Raji (cell line): Measurements from ENCODE around the gene IRF9.
A peak's percentile ranks its signal among the peaks of the same experiment; 100 is the strongest.

Experiments
- POLR2A ChIP-seq: IDR thresholded peaks from 2 replicates; pipeline ENCODE4 v1.6.1; 2011; ENCODE audit warnings: low read depth, low read length, control low read depth; ENCODE audit not compliant: insufficient read depth

Gene IRF9

GRCh38 chr14:24150567-24150966 is 10.5 kb upstream of the IRF9 start:
- TF ChIP-seq POLR2A = no peak

DNA sequence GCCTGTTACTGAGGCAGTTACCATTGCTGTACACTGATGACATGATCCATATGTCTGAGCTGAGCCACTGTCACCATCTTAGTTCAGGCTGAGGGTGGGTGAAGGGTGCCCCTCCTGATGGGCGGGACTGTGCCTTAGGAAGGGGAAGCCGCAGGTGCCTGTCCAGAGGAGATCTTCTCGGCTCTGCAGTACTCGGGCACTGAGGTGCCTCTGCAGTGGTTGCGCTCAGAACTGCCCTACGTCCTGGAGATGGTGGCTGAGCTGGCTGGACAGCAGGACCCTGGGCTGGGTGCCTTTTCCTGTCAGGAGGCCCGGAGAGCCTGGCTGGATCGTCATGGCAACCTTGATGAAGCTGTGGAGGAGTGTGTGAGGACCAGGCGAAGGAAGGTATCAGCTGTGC is 10.1 kb upstream of the IRF9 start:
- TF ChIP-seq POLR2A = no peak

DNA sequence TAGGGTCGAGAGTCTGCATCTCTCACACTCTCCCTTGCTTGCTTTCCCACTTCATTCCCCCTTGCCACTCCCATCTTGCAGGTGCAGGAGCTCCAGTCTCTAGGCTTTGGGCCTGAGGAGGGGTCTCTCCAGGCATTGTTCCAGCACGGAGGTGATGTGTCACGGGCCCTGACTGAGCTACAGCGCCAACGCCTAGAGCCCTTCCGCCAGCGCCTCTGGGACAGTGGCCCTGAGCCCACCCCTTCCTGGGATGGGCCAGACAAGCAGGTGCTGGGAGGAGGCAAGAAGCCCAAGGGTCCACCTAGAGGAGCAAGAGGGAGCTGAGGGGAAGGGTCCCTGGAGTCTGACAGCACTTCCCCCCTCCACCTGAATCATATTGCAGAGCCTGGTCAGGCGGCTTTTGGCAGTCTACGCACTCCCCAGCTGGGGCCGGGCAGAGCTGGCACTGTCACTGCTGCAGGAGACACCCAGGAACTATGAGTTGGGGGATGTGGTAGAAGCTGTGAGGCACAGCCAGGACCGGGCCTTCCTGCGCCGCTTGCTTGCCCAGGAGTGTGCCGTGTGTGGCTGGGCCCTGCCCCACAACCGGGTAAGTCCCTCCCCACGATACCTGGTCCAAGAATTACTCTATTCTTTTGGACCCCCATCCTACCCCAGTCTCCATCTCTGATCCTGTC is 9.5 kb upstream of the IRF9 start:
- TF ChIP-seq POLR2A = no peak

- TF ChIP-seq POLR2A = no peak
Observed at GRCh38 chr14:24155100-24155499, 6.0 kb upstream of the IRF9 start.

- no peak for TF ChIP-seq POLR2A
Observed at GRCh38 chr14:24156840-24157239, 4.2 kb upstream of the IRF9 start.

DNA sequence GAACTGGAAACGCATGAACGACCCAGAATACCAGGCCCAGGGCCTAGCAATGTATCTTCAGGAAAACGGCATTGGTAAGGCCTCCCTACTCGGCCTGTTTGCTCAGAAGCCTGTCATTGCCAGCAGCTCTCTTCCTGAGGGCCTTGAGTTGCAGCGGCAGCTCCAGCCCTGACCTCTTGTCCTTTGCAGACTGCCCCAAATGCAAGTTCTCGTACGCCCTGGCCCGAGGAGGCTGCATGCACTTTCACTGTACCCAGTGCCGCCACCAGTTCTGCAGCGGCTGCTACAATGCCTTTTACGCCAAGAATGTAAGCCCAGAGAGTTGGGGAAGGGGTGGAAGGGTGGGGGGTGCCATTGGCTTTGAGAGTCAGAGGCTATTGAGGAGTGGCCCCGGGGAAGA is 3.7 kb upstream of the IRF9 start:
- TF ChIP-seq POLR2A = no peak

DNA sequence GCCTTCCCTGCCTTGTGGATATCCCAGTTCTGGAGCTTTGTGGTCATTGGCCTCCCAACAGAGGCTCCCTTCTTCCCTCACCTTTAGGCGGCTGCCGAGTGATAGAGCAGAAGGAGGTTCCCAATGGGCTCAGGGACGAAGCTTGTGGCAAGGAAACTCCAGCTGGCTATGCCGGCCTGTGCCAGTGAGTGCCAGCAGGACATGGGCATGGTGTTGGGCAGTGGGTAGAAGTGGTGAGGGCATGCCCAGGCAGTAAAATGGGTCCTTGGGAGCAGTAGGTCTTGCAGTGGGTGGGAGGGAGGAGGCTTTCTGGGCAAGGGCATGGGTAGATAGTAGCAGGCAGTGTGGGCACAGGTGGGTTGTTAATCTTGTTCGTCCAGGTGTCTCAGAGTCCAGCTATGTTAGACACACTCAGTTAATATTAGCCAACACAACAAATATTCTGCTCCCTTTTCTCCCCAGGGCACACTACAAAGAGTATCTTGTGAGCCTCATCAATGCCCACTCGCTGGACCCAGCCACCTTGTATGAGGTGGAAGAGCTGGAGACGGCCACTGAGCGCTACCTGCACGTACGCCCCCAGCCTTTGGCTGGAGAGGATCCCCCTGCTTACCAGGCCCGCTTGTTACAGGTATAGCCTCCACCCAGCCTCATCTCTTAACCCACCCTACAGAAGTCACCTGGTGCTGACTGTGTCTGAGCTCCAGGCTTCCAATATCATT is 1.1 kb upstream of the IRF9 start:
- TF ChIP-seq POLR2A = no peak

DNA sequence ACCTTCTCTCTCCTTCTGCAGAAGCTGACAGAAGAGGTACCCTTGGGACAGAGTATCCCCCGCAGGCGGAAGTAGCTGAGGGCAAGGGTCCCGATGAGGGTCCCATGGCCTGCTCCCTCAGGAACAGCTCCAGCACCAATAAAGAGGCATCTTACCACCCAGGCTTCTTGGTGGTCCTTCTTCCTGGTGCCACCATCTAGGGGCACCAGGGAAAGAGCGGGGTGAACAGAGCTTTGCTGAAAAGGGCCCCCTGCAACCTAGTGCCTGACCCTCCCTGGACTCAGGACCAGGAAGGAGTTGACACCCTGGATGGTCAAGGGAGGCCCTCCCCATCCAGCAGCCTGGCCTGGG is 591 bp upstream of the IRF9 start:
- TF ChIP-seq POLR2A = no peak

DNA sequence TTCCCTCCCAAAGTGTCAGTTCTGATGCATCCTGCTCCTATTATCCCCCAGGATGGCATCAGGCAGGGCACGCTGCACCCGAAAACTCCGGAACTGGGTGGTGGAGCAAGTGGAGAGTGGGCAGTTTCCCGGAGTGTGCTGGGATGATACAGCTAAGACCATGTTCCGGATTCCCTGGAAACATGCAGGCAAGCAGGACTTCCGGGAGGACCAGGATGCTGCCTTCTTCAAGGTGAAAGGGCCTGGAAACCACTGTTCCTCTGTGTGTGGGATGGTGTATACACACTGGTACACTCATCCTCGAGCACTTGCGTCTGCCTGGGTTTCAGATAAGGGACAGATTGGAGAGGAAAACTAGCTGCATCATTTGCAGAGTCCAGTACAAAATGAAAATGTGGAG is 1.0 kb downstream of the IRF9 start:
- no peak for TF ChIP-seq POLR2A

DNA sequence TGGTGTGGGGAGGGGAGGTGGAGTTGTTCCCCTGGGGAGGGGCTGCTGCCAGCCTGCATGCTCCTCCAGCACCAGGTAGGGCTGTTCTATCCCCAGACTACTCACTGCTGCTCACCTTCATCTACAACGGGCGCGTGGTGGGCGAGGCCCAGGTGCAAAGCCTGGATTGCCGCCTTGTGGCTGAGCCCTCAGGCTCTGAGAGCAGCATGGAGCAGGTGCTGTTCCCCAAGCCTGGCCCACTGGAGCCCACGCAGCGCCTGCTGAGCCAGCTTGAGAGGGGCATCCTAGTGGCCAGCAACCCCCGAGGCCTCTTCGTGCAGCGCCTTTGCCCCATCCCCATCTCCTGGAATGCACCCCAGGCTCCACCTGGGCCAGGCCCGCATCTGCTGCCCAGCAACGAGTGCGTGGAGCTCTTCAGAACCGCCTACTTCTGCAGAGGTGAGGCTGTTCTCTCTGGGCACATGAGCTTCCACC is 3.5 kb downstream of the IRF9 start:
- no peak for TF ChIP-seq POLR2A

DNA sequence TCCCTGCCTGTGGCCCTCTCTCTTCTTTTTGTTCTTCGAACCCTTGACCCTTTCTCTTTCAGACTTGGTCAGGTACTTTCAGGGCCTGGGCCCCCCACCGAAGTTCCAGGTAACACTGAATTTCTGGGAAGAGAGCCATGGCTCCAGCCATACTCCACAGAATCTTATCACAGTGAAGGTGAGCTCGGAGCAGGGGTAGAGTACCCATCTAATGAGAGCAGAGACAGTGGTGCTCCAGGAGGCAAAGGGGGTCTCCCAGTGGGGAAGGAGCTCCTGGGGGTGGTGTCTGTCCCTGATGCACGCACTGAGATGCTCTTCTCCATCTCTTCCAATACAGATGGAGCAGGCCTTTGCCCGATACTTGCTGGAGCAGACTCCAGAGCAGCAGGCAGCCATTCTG is 4.7 kb downstream of the IRF9 start:
- TF ChIP-seq POLR2A = no peak

GRCh38 chr14:24167469-24168114 is 6.5 kb downstream of the IRF9 start:
- TF ChIP-seq POLR2A = no peak

DNA sequence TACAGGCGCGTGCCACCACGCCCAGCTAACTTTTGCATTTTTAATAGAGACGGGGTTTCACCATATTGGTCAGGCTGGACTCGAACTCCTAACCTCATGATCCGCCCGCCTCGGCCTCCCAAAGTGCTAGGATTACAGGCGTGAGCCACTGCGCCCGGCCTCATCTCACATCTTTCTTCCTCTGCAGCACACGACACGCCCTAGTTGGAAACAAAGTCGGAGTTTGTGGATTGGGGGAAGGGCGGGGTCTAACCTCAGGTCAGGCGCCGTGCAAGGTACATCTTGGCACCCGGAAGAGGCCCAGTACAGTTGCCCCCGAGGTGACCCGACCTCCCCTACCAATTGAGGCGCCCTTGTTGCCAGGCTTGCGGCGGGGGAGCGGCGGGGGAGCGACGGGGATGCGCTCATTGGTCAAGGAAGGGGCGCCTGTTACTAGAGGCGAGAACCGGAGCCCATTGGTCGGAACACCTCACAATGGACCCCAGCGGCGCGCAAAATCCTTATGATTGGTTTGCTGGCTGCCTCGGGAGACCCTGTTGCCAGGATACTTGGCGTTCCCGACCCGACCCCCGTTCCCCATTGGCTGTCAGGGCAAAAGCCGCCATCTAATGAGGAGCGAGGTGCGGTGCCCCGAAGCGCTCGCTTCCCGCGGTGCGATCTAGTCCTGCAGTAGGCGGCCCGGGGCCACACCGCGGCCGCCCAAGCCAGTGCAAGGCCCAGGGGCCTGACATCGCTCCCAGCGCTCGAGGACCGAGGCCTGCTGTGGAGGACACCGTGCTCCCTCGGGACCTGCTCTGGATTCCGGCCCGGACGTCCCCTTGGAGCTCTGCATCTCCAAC is 10.6 kb downstream of the IRF9 start, which contains the start of gene REC8:
Gene REC8, plus strand, starts transcription at position 659 of the 839 bp plus-strand sequence. CDS start 473 bp downstream, outside the sequence.
- TF ChIP-seq POLR2A = peak; percentile 55; the same call in 1 of the 2 replicates

DNA sequence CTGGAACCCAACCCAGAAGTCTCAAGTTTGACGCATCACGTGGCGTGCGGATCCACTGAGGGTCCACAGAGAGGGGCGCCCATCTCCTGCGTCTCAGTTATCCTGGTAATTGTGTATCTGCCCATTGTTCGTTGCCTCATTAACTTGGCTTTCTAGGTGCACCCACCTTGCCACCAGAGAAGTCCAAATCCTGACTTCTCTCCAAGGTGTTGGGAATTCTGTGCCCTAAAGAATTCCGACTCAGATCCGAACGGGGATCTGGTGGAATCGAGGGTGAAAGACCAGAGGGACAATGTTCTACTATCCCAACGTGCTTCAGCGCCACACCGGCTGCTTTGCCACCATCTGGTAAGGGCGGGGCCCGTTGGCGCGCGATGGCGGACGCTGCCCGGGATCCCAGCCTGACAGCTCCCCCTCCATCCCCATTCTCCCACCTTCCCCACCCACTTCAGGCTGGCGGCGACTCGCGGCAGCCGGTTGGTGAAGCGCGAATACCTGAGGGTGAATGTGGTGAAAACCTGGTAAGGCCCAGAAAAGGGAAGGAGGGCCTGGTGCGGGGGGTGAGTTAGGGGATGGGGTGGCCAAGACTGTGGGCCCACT is 11.3 kb downstream of the IRF9 start:
- no peak for TF ChIP-seq POLR2A

DNA sequence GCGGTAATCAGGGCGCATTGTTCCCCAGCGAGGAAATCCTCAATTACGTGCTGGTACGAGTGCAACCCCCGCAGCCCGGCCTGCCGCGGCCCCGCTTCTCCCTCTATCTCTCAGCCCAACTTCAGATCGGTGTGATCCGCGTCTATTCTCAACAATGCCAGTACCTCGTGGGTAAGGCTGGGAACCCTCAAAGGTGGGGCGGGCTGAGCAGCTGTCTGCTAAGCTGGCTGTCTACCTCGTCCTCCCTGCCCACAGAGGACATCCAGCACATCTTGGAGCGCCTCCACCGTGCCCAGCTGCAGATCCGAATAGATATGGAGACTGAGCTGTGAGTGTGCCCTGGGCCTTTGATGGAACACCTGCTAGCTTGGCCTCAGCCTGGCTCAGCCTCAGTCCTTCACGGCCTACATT is 11.8 kb downstream of the IRF9 start:
- TF ChIP-seq POLR2A = no peak

- TF ChIP-seq POLR2A = no peak
Observed at GRCh38 chr14:24176599-24176998, 15.5 kb downstream of the IRF9 start.
